CD4-positive, alpha-beta T cell treated with Interleukin-17A for 1 hour (primary cell): Measurements from ENCODE around the gene TMEM259.
A peak's percentile ranks its signal among the peaks of the same experiment; 100 is the strongest.

Experiments
- DNase-seq: peaks from one replicate; pipeline ENCODE4 v3.0.0-alpha.2; 2020

Gene TMEM259

GRCh38 chr19:1015061-1015781 is 5.7 kb downstream of the TMEM259 start:
- no peak for DNase-seq

GRCh38 chr19:1014161-1015060 is 6.5 kb downstream of the TMEM259 start:
- no peak for DNase-seq

DNA sequence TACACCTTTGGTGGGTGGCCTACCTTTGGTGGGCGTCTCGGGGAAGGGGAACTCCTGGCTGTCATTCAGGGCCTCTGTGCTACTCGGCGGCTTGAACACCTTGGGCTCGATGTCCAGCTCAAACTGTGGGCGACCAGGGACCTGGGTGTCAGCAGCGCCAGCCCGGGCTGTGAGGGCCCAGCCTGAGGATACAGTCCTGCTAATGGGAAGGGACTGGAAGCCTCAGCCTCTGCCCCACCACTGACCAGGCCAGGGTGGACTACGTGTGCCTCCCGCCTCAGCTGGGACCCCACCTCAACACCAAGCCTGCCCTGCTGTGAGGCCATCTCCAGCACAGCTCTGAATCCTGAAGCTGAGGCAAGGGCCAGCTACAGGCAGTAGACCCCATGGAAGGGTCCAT is 7.7 kb downstream of the TMEM259 start:
- DNase-seq, result no peak

DNA sequence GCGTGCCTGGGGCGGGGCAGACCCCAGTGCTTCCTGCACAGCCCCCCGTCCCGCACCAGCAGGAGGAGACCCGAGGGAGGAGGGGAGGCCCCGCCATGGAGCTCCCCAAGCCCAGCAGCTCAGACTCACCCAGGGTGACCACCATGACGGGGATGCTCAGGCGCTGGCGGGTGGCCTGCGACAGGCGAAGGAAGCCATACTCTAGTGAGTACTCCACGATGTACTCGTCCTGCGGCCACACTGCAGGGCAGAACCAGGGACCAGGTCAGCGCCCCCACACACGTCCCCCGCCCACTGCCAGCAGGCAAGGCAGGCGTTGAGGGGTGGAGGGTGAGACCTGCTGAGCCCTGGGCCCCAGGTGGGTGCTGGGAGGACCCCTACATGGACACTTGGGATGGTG is 8.6 kb downstream of the TMEM259 start:
- DNase-seq, result no peak

DNA sequence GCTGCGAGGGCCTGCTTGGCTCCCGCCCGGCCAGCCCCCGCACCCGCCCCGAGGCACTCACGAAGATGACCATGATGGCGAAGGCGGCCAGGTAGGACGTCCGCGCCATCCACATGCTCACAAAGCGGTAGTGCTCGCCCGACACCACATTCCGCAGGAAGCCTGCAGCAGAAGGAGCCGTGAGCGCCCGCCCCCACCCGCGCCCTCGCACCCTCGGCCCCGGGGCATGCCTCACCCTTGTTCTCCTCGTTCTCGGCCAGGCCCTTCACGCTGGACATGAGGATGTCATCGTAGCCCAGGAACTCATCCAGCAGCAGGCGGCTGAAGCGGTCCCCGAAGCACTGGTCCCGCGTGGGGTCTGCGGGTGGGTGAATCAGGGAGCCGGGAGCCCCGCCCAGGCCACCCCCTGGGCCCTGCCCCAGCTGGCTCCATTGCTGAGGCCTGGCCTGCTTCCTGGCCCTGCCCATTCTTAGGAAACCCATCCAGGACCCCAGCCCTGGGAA is 9.0 kb downstream of the TMEM259 start:
- no peak for DNase-seq

DNA sequence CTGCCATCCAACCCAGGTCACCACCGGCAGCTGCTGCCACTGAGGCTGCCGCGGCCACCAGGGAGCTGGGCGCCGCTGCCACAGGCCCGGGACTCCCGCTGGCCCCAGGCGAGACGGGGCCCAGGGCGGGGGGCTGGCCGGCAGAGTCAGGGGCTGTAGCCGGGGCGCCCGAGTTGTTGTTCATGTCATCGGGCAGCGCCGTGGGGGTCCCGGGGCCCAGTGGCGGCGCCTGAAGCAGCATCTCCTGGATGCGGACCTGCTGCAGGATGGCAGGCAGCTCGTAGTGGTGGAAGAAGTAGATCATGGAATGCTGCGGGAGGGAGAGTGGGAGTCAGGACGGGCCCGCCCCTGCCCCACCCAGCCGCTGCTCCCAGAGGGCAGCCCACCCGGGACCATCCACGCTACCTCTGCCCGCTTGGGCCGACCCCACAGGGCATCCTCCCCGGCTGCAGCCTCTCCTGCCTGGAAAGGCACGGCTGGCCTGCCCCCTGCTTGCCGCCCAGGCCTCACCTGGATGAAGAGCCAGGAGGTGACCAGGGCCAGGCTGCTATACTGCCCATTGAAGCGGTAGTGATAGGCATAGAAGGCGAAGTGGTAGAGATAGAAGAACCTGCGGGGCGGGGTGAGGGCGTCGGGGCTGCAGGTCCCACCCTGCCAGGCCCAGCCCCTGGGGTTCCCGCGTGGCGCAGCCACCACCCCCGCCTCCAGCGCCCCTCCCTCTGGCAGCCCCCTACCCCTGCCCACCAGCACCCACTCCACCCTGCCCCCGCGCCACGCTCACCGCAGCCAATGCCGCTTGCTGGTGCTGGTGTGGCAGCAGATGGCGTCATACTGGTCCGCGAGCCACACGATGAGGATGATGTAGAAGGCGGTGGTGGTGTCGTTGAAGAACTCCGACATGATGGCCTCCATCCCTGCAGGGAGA is 10.1 kb downstream of the TMEM259 start:
- DNase-seq, result no peak

GRCh38 chr19:1009981-1010538 is 10.9 kb downstream of the TMEM259 start:
- DNase-seq, result no peak

DNA sequence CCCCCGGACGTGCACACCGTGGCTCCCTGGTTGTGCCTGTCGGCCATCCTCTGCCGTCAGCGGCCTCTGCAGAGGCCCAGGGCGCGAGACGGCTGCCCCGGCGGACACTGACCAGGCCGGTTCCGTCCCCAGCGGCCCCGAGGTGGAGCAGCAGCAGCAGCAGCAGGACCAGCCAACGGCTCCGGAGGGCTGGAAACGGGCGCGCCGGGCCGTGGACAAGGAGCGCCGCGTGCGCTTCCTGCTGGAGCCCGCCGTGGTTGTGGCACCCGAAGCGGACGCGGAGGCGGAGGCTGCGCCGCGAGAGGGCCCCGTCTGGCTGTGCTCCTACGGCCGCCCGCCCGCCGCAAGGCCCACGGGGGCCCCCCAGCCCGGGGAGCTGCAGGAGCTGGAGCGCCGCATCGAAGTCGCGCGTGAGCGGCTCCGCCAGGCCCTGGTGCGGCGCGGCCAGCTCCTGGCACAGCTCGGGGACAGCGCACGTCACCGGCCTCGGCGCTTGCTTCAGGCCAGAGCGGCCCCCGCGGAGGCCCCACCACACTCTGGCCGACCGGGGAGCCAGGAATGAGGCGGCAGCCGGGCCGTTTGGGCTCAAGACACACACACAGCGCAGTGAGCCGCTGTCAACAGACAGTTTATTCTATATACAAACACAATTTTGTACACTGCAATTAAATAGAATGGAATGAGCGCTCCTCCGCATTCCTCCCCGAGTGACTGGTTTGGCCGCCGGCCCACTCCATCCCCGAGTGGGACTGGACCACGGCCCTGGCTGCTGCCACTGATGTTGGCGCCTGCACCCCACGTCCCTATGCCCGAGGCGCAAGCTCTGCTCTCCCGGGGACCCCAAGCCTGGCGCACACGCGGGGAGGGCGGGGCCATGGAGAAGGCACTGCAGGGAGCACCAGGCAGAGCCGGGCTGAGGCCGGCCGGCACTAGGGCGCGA is 11.6 kb downstream of the TMEM259 start:
- DNase-seq, result no peak

DNA sequence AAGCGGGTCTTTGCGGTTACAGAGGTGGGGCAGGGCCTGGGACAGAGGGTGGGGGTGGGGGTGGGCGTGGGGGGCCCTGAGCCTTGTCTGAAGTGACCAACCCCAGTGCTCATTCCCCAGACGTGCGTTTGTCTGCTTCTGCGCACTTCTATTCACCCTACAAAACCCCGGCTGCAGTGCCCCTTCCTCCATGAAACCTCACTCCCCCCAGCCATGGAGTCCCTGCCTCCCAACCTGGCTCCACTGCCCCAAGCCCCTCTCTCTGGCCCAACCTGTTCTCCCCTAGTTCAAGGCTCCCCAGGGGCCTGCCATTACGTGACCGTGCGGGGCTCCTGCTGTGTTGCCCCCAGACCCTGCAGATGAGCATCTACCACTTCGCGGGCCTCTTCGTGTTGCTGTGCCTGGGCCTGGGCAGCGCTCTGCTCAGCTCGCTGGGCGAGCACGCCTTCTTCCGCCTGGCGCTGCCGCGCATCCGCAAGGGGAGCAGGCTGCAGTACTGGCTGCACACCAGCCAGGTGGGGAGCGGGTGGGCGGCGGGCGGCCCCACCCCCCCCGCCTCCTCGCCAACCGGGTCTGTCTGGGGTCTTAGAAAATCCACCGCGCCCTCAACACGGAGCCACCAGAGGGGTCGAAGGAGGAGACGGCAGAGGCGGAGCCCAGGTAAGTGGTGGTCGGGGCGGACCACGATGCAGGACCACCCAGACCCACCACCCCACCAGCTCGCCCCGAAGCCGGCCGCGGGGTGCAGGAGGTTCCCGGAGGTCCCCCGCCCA is 12.5 kb downstream of the TMEM259 start:
- no peak for DNase-seq

- DNase-seq, result no peak
Measured at GRCh38 chr19:1007399-1008251, 13.3 kb downstream of the TMEM259 start.

- DNase-seq, result no peak
Measured at GRCh38 chr19:1006711-1007398, 14.1 kb downstream of the TMEM259 start.

GRCh38 chr19:1004803-1005664 is 15.9 kb downstream of the TMEM259 start:
- no peak for DNase-seq

DNA sequence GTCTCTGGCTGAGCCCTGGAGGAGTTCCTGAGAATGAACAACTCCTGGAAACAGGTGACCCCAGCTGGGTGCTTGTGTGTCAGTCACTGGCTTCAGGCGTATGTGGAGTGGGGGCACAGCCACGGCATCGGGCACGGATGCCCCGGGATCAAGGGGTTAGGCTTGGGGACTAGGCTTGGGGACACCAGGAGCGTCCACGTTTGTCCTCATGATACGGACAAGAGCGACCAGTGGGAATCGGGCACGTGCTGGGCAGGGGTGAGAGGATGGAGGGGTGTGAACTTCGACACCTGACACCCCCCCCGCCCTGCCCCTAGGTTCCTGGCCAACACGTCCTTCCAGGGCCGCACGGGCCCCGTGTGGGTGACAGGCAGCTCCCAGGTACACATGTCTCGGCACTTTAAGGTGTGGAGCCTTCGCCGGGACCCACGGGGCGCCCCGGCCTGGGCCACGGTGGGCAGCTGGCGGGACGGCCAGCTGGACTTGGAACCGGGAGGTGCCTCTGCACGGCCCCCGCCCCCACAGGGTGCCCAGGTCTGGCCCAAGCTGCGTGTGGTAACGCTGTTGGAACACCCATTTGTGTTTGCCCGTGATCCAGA is 16.6 kb downstream of the TMEM259 start:
- DNase-seq, result no peak

DNA sequence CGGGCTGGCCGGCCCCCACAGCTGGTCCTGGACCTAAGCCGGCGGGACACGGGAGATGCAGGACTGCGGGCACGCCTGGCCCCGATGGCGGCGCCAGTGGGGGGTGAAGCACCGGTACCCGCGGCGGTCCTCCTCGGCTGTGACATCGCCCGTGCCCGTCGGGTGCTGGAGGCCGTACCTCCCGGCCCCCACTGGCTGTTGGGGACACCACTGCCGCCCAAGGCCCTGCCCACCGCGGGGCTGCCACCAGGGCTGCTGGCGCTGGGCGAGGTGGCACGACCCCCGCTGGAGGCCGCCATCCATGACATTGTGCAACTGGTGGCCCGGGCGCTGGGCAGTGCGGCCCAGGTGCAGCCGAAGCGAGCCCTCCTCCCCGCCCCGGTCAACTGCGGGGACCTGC is 17.6 kb downstream of the TMEM259 start:
- no peak for DNase-seq

DNA sequence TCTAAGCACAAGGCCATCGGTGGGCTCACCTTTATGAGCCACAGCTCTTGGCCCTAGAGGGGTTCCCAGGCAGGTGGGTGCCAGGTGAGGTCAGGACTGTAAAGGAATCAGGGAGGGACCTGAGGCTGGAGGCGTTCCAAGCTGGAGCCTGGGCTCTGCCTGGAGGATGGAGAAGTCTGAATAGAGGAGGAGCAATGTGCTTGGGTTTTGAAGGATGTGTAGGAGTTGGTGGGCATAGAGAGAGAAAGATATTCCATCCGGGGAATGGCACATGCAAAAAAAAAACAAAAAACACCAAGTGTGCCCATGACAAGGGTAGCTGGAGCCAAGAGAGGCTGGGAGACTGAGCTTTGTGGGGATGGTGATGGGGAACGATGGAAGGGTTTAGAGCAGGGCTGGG is 18.3 kb downstream of the TMEM259 start:
- DNase-seq, result no peak

- DNase-seq, result peak; percentile 73
Measured at GRCh38 chr19:1001538-1002166, 19.3 kb downstream of the TMEM259 start.
